SU-DHL-6 (cell line): Measurements from ENCODE around the gene COL13A1.

Experiments used
- H2AFZ ChIP-seq: fragments of 200-600 bp; sonication (generic); 2 replicates; pipeline ENCODE4 v1.6.1; 2014; ENCODE audit warnings: low read depth, mild to moderate bottlenecking, moderate library complexity, mixed read lengths, antibody characterized with exemption, low read length; ENCODE audit not compliant: severe bottlenecking
- H3F3A ChIP-seq: fragments of 200-600 bp; shearing (Covaris generic); 2 replicates; pipeline ENCODE4 v1.6.0; 2016; ENCODE audit warnings: antibody characterized with exemption, mild to moderate bottlenecking; ENCODE audit not compliant: insufficient read depth
- H3K27ac ChIP-seq: fragments of 200-600 bp; sonication (generic); 2 replicates; pipeline ENCODE4 v1.5.1; 2016; ENCODE audit warnings: low read depth, mild to moderate bottlenecking, low read length, moderate library complexity, mixed read lengths
- H3K27me3 ChIP-seq: fragments of 200-600 bp; sonication (generic), shearing (Covaris generic); 2 replicates; pipeline ENCODE4 v1.6.0; 2014; ENCODE audit warnings: mild to moderate bottlenecking, low read length
- H3K36me3 ChIP-seq: fragments of 200-600 bp; sonication (generic); 2 replicates; pipeline ENCODE4 v1.6.1; 2014; ENCODE audit warnings: mild to moderate bottlenecking, low read length, mixed read lengths
- H3K4me2 ChIP-seq: fragments of 300-600, 200-600 bp; shearing (Covaris generic), sonication (generic); 2 replicates; pipeline ENCODE4 v1.6.0; 2014; ENCODE audit warnings: low read length, low read depth, mild to moderate bottlenecking; ENCODE audit not compliant: poor library complexity, severe bottlenecking
- H3K4me3 ChIP-seq: fragments of 200-600 bp; sonication (generic); 2 replicates; pipeline ENCODE4 v1.5.1; 2014; ENCODE audit warnings: antibody characterized with exemption, low read length, mild to moderate bottlenecking, mixed read lengths; ENCODE audit not compliant: insufficient read depth, poor library complexity, severe bottlenecking
- H3K79me2 ChIP-seq: fragments of 200-600 bp; sonication (generic); 2 replicates; pipeline ENCODE4 v1.6.1; 2014; ENCODE audit warnings: mild to moderate bottlenecking, low read length, moderate library complexity; ENCODE audit not compliant: insufficient read depth
- H3K9ac ChIP-seq: fragments of 200-600 bp; sonication (generic); 2 replicates; pipeline ENCODE4 v1.7.0; 2014; ENCODE audit warnings: mild to moderate bottlenecking, low read length
- H3K9me2 ChIP-seq: fragments of 200-600 bp; sonication (generic); replicated peaks from 2 replicates; pipeline ENCODE4 v1.6.1; 2014; ENCODE audit warnings: low read length; ENCODE audit not compliant: insufficient read depth
- H3K9me3 ChIP-seq: fragments of 200-600 bp; sonication (generic); 2 replicates; pipeline ENCODE4 v1.6.1; 2014; ENCODE audit warnings: low read length, mixed read lengths; ENCODE audit not compliant: insufficient read depth
- H4K20me1 ChIP-seq: fragments of 200-600 bp; sonication (generic); 2 replicates; pipeline ENCODE4 v1.6.1; 2014; ENCODE audit warnings: low read depth, mild to moderate bottlenecking, antibody characterized with exemption, low read length, moderate library complexity, mixed read lengths
- EZH2phosphoT487 ChIP-seq: fragments of 200-600 bp; sonication (generic), shearing (Covaris generic); conservative IDR thresholded peaks from 2 replicates; pipeline ENCODE4 v1.6.1; 2018; ENCODE audit warnings: mild to moderate bottlenecking, antibody characterized with exemption, low read length, moderate library complexity, mixed read lengths
- TF ChIP-seq, protein P1 (sequence below): fragments of 200-600 bp; sonication (generic); IDR thresholded peaks from one replicate; pipeline ENCODE4 v1.5.1; 2017; ENCODE audit warnings: antibody characterized with exemption, mild to moderate bottlenecking, low read length, moderate library complexity; ENCODE audit not compliant: insufficient read depth, poor library complexity, severe bottlenecking

COL13A1 gene

GRCh38 chr10:69892816-69893215, 91.1 kb downstream of the COL13A1 start:
- Histone ChIP-seq H3K27me3 (no peaks in the 10 kb centered on the region), H3K9me2 (no peaks in the 10 kb centered on the region), H2AFZ (no peak overlapping the region), H4K20me1 (no peaks in the 10 kb centered on the region), H3K4me2 (no peak overlapping the region), H3K79me2 (no peaks in the 10 kb centered on the region), H3K27ac (no peak overlapping the region), H3F3A (no peaks in the 10 kb centered on the region), H3K9me3 (no peaks in the 10 kb centered on the region), H3K9ac (no peak overlapping the region), H3K4me3 (no peak overlapping the region), H3K36me3 (no peaks in the 10 kb centered on the region)
- TF ChIP-seq, protein P1, sequence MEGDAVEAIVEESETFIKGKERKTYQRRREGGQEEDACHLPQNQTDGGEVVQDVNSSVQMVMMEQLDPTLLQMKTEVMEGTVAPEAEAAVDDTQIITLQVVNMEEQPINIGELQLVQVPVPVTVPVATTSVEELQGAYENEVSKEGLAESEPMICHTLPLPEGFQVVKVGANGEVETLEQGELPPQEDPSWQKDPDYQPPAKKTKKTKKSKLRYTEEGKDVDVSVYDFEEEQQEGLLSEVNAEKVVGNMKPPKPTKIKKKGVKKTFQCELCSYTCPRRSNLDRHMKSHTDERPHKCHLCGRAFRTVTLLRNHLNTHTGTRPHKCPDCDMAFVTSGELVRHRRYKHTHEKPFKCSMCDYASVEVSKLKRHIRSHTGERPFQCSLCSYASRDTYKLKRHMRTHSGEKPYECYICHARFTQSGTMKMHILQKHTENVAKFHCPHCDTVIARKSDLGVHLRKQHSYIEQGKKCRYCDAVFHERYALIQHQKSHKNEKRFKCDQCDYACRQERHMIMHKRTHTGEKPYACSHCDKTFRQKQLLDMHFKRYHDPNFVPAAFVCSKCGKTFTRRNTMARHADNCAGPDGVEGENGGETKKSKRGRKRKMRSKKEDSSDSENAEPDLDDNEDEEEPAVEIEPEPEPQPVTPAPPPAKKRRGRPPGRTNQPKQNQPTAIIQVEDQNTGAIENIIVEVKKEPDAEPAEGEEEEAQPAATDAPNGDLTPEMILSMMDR, result no peak
- TF ChIP-seq EZH2phosphoT487, result no peak

- no peak for TF ChIP-seq EZH2phosphoT487
- TF ChIP-seq, protein P1, result no peak
- Histone ChIP-seq H3F3A (no peaks in the 10 kb centered on the region), H3K4me3 (no peak overlapping the region), H3K79me2 (no peaks in the 10 kb centered on the region), H3K36me3 (no peaks in the 10 kb centered on the region), H3K27ac (no peak overlapping the region), H3K27me3 (no peaks in the 10 kb centered on the region), H3K9ac (no peak overlapping the region), H3K9me3 (no peaks in the 10 kb centered on the region), H2AFZ (no peak overlapping the region), H3K9me2 (no peaks in the 10 kb centered on the region), H4K20me1 (no peaks in the 10 kb centered on the region), H3K4me2 (no peak overlapping the region)
These were observed 91.7 kb downstream of the COL13A1 start for GRCh38 chr10:69893271-69893900.

DNA sequence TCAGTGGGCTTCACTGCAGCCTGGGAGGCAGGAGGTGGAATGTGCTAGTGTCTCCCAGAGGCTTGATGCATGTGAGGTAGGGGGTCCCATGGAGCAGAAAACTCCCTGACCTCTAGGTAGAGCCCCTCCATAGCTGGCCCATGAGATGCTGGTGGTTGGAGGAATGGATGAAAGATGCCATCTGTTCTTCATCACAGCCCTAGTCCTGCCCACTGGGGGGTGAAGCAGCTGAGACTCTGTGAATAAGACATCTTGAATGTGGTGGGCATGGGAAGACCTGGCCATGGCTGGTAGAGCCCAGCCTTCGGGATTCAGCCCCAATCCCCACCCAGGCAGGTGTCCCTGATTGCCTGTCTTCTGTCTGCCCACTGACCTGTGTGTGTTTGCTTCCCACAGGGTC, 92.5 kb downstream of the COL13A1 start:
- no peak for TF ChIP-seq EZH2phosphoT487
- TF ChIP-seq, protein P1, result no peak
- no peaks in the 10 kb centered on the region for H3K79me2 ChIP-seq
- no peak overlapping the region for H2AFZ ChIP-seq
- H4K20me1 ChIP-seq, result no peaks in the 10 kb centered on the region
- H3K4me2 ChIP-seq, result no peak overlapping the region
- no peak overlapping the region for H3K9ac ChIP-seq
- H3K9me3 ChIP-seq, result no peaks in the 10 kb centered on the region
- no peaks in the 10 kb centered on the region for H3K9me2 ChIP-seq
- H3K36me3 ChIP-seq, result no peaks in the 10 kb centered on the region
- no peaks in the 10 kb centered on the region for H3K27me3 ChIP-seq
- no peak overlapping the region for H3K27ac ChIP-seq
- no peaks in the 10 kb centered on the region for H3F3A ChIP-seq
- H3K4me3 ChIP-seq, result no peak overlapping the region
